Cardiac fibroblast (primary cell): ENCODE results near the gene MAST3.

Experiments
- DNase-seq, 2 donors: peaks; one replicate each; pipeline versions ENCODE4 v3.0.0 to v3.0.0-alpha.2; 2010; ENCODE audit warnings: low read depth in 2 of 2
- H3K4me3 ChIP-seq, 2 donors: replicated peaks in 1 of 2; 1 replicate in 1 of 2; 2 replicates in 1 of 2; pipeline ENCODE4 v1.5.1; 2011; ENCODE audit warnings: low read depth in 2 of 2, low read length in 2 of 2, mild to moderate bottlenecking in 2 of 2, moderate library complexity in 1 of 2
- TF ChIP-seq, protein P1 (sequence below): IDR thresholded peaks from one replicate; pipeline ENCODE4 v1.5.1; 2011; ENCODE audit warnings: low read depth, mild to moderate bottlenecking, low read length, inconsistent platforms

The MAST3 gene

DNA sequence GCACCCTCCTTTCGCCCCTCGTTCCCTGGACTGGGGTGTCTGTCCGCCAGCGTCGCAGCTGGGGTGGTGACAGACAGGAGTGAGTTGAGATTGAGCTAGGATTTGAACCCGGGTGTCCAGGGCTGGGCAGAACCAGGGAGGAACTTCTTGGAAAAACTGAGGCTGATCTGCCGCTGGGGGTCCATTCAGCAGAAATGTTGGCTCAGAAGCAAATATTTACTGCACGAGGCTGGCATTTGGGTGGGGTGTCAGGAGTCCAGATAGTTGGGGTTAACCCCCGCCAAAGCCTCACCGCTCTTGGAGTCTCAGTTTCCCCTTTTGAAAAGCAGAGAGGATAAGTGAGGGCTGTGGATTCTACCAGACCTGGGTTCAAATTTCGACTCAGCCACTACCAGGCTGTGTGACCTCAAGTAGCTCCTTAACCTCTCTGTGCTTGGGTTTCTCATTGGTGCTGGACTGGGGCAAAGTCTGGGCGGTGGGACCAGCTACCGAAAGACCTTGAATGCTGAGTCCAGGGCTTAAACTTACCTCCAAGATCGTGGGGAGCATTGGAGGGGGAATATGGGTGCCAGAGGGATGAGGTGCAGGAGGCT, 20.9 kb downstream of the MAST3 start:
- DNase-seq = no peak
- TF ChIP-seq, protein P1, sequence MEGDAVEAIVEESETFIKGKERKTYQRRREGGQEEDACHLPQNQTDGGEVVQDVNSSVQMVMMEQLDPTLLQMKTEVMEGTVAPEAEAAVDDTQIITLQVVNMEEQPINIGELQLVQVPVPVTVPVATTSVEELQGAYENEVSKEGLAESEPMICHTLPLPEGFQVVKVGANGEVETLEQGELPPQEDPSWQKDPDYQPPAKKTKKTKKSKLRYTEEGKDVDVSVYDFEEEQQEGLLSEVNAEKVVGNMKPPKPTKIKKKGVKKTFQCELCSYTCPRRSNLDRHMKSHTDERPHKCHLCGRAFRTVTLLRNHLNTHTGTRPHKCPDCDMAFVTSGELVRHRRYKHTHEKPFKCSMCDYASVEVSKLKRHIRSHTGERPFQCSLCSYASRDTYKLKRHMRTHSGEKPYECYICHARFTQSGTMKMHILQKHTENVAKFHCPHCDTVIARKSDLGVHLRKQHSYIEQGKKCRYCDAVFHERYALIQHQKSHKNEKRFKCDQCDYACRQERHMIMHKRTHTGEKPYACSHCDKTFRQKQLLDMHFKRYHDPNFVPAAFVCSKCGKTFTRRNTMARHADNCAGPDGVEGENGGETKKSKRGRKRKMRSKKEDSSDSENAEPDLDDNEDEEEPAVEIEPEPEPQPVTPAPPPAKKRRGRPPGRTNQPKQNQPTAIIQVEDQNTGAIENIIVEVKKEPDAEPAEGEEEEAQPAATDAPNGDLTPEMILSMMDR = no peak
- H3K4me3 ChIP-seq = peak overlapping the region; percentile 61 to 65

DNA sequence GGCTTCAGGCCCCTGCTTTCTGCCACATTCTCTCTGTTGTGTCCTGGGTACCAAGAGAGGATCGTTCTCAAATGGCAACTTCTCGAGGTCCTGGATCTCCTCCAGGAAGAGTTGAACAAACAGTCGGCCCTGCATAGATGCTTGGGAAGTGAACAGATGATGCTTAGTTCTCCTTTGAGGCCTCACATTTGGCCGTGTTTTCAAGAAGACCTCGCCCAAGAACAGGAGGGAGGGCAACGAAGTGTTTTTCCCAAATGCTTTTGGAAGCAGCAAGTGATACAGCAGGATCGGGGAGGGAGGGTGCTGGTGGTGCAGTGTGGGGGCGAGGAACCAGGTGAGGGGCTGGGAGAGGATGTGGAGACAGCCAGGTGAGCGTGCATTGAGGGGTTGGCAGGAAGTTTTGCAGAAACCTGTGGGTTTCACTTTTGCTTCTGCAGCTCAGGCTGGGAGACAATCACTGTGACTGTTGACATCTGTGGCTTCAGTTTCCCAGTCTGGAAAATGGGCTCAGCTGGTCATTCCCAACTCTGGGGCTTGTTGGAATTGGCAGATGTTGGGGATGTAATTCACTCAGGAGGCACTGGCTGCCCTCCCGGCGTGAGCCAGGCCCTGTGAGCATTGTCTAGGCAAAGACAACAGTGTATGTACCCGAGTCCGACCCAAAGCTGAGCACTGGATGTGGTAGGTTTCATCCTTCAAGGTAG, 21.6 kb downstream of the MAST3 start:
- TF ChIP-seq, protein P1 = no peak
- H3K4me3 ChIP-seq = no peak overlapping the region
- peak; percentile 27 to 45 for DNase-seq

DNA sequence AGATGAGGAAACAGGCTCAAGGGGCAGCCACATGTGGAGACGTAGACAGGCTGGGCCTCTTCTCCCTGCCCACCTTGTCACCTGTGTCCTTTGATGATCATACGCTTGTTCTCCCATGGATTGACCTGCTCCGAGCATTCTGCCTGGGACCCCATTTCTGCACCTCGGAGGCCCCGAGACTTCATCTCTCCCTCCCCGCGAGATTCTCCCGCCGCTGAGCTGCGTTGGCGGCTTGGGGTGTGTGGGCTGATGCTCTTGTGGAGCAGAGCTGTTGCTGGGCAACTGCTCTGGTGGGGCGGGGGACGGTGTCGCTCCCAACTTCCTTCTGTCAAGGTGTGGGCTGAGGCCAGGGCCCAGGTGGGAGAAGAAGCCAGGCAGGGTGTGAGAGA, 22.1 kb downstream of the MAST3 start:
- no peak overlapping the region for H3K4me3 ChIP-seq
- no peak for DNase-seq
- TF ChIP-seq, protein P1 = no peak

DNA sequence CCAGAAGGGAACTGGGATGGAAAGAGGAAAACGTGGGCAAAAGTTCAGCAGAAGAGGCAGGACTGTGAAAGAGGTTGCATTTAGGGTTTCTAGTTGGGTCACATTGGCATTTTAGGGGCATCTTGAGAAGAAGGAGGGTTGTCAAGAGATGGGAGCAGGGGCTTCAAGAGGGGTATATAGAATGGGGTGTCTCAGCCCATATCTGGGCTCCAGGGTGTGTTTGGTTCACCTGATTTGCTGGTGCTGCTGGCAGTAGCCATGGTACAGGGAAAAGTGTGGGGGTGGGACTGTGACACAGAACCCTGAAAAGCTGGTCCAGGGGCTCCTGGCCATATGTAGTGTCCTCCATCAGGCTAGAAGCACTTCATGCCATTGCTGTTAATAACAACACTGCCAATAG, 22.5 kb downstream of the MAST3 start:
- H3K4me3 ChIP-seq = no peak overlapping the region
- no peak for DNase-seq
- TF ChIP-seq, protein P1 = no peak

DNA sequence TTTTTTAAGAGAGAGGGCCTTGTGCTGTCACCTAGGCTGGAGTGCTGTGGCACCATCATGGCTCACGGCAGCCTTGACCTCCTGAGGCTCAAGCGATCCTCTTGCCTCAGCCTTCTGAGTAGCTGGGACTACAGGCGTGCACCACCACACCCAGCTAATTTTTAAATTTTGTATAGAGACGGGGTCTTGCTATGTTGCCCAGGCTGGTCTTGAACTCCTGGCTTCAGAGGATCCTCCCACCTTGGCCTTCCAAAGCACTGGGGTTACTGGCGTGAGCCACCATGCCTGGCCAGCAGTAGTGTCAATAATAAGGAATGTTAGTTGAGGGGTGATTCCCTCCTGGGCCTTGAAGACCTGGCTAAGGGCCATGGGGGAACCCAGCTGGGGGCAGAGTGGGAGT, 23.6 kb downstream of the MAST3 start:
- H3K4me3 ChIP-seq = no peak overlapping the region
- TF ChIP-seq, protein P1 = no peak
- no peak for DNase-seq

DNA sequence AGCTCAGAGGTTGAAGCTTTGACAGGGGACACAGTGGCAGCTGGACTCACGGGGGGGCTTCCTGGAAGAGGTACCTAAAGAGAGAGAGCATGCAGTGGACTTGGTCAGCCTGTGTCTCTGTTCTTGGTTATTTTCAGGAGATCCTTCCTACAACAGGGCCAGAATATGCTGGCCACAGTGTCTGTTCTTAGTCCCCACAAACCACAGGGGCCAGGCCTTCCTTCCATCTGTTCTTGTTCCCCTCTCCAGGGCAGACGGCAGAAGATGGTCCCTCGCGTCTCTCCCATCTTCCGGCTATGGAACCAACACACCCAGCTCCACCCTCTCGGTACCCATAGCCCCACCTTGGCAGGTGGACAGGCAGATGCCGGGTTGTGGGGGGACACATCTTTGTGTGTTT, 24.8 kb downstream of the MAST3 start:
- TF ChIP-seq, protein P1 = no peak
- no peak for DNase-seq
- H3K4me3 ChIP-seq = no peak overlapping the region
